ENCODE results near the gene PPFIA3.

Gene PPFIA3

GRCh38 chr19:49119411-49120324 lies at the start of gene PPFIA3:
Gene PPFIA3 (plus strand): TSS chr19:49119544. CDS start chr19:49127874, 8,330 bp downstream.
- no peak for DNase-seq (ENCODE audit: low spot score)

- DNase-seq (ENCODE audit: low spot score): no peak
Observed at GRCh38 chr19:49070416-49070815, 48.9 kb upstream of the PPFIA3 start.

- DNase-seq (ENCODE audit: low spot score): no peak
Observed at GRCh38 chr19:49071860-49072547, 47.3 kb upstream of the PPFIA3 start.

- DNase-seq (ENCODE audit: low spot score): no peak
Observed at GRCh38 chr19:49073514-49074378, 45.6 kb upstream of the PPFIA3 start.

DNA sequence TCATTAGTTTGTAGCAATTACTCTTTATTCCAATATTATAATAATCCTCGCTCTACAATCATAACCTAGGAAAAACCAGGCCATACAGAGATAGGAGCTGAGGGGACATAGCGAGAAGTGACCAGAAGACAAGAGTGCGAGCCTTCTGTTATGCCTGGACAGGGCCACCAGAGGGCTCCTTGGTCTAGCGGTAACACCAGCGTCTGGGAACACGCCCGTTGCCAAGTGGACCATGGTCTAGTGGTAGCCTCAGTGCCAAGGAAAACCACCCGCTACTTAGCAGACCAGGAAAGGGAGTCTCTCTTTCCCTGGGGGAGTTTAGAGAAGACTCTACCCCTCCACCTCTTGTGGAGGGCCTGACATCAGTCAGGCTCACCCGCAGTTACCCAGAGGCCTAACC lies 44.5 kb upstream of the PPFIA3 start:
- peak; percentile 15 for DNase-seq (ENCODE audit: low spot score)

DNA sequence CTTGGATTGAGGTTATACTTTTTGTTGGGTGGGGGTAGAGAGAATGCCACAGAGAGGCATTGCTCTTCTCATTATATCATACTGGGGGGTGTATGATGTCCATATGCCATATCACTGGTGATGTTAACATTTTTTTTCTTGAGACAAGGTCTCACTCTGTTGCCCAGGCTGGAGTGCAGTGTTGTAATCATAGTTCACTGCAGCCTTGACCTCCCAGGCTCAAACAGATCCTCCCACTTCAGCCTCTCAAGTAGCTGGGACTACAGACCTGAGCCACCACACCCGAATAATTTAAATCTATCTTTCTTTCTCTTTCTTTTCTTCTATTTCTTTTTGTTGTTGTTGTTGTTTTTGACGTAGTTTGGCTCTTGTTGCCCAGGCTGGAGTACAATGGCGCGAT lies 39.0 kb upstream of the PPFIA3 start:
- DNase-seq (ENCODE audit: low spot score): no peak

DNA sequence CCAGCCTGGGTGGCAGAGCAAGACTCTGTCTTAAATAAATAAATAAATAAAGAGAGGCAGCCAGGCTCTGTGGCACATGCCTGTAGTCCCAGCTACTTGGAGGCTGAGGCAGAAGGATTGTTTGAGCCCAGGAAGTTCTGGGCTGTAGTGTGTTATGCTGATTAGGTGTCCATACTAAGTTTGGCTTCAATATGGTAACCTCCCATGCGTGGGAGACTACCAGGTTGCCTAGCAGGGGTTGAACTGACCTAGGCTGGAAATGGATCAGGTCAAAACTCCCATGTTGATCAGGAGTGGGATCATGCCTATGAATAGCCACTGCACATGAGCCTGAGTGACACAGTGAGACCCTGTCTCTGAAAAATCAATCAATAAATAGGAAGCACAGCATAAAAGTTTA lies 38.1 kb upstream of the PPFIA3 start:
- no peak for DNase-seq (ENCODE audit: low spot score)

DNA sequence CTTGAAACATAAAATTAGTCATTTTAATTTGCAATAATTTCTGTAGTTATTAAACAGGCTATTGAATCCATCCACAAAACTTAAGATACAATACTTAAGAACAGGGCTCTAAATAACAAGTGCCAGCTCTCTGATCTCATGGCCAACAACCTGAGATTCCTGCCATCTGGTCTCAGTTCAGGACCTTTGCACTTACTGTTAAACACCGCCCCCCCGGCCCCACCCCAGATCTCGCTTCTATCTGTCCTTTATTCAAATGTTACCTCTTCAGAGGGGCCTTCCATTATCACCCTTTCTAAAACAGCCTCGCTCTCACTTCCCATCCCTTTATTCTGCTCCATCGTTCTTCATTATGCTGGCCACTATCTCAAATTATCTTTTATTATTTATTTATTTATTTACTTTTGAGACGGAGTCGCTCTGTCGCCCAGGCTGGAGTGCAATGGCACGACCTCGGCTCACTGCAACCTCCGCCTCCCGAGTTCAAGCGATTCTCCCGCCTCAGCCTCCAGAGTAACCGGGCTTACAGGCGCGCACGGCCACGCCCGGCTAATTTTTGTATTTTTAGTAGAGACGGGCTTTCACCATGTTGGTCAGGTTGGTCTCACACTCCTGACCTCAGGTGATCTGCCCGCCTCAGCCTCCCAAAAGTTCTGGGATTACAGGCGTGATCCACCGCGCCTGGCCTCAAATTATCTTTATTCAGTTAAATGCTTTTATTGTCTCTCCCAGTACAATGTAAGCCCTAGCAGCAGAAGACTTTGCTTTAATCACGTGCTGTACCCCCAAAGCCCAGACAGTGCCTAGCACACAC lies 34.9 kb upstream of the PPFIA3 start:
- DNase-seq (ENCODE audit: low spot score): no peak

- peak; percentile 100 for DNase-seq (ENCODE audit: low spot score)
Observed at GRCh38 chr19:49085020-49085867, 34.1 kb upstream of the PPFIA3 start, which contains the start of gene SNRNP70. Gene SNRNP70 (plus strand): TSS chr19:49085451. CDS start chr19:49086415, 964 bp downstream.

- no peak for DNase-seq (ENCODE audit: low spot score)
Observed at GRCh38 chr19:49085868-49086232, 33.5 kb upstream of the PPFIA3 start.

DNA sequence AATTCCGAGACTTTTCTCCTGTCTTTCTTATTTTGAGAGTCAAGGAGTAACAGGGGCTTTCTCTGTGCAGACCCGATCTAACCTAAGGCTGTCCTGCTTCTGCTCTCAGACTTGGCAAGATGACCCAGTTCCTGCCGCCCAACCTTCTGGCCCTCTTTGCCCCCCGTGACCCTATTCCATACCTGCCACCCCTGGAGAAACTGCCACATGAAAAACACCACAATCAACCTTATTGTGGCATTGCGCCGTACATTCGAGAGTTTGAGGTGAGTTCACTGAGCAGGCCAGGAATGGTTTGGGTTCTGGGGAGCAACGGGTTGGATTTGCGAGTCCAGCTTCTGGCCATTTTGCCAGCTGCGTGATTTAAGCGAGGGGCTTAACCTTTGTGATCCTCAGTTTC lies 33.0 kb upstream of the PPFIA3 start:
- no peak for DNase-seq (ENCODE audit: low spot score)

DNA sequence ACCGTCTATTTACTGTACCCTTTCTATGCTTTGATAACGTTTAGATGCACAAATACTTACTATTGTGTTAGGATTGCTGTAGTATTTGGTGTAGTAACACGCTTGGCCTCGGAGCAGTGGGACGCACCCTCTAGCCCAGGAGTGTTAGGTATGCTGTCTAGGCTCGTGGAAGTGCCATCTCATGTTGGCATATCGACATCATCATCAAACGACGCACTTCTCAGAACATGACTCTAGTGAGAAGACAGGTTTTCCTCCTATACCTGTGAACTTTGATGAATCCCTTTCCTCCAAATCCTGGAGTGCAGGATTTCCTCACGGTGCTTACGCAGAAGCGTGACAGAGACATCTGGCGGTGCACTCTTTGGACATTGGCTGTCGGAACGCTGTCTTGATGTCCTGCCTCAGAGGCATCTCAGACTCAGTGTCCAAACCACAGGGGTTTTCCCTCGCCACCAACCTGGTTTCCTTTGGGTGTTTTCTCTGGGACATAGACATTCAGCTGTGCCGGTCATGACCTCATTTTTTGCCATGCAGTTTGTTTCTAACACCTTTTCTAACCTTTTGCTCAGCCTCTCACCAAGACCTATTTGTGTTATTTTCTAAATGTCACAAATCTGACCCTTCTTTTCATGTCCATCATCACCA lies 27.8 kb upstream of the PPFIA3 start:
- DNase-seq (ENCODE audit: low spot score): no peak

DNA sequence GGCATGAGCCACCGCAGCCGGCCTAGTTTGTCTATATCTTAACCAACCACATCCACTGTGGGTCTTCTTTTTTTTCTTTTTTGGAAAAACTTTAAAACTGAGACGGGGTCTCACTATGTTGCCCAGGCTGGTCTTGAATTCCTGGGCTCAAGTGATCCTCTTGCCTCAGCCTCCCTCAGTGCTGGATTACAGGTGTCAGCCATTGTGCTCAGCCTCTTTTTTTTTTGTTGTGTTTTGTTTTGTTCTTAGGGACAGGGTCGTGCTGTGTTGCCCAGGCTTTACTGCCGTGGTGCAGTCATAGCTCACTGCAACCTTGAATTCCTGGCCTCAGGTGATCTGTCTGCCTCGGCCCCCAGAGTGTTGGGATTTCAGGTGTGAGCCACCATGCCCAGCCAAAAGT lies 26.7 kb upstream of the PPFIA3 start:
- no peak for DNase-seq (ENCODE audit: low spot score)

- no peak for DNase-seq (ENCODE audit: low spot score)
Observed at GRCh38 chr19:49094505-49095482, 24.6 kb upstream of the PPFIA3 start.

DNA sequence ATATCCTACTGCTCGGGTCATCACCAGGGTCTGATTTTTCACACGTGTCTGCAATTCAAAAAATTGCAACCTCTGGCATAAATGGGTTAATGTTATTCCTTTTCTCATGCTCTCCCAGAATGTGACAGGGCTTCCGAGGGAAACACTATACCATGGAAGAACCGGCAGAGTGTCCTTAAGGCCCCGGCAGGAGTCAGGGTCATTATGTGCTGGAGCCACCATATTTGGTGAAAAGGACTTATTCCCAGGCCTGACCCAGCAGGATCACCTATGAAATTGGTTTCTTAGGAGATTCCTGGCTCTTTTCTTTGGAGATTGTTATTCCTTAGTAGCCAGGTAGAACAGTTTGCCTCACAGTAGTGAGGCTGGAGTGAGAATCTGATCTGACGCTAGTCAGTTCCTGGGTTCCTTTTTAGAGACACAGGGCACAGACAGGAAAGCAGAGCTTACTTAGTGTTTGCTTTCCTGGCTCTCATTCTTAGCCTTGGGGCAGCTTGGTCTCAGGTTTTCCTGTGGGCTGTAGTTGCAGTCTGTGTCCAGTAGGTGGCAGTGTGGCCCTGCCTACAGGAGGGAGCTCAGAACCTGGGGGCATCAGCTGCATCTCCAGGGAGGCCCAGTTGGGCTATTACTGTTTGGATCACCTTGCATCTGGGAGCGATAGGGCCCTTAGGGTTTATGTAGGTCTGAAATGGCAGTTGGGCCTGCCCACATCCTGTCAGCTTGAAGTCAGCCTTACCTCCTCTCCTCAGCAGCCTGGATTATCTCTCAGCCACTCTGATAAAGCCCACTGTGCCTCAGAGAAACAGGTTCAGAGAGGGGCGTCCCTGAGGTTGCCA lies 21.7 kb upstream of the PPFIA3 start:
- DNase-seq (ENCODE audit: low spot score): peak; percentile 80

DNA sequence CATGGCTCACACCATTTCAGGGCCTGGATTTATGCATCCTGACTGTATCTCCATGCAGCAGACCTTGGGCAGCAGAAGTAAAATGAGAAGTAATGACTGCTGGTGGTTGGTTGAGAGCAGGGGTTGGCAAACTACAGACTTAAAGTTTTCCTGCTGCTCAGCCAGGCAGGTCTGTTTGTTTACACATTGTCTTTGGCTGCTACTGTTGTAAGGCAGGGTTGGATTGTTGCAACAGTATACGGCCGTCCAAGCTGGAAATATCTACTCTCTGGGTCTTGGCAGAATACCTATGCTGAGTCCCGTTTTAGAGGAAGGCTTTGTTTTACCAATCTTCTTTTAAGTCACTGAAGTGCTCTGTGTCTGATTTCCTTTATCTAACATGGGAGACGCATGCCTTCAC lies 20.5 kb upstream of the PPFIA3 start:
- DNase-seq (ENCODE audit: low spot score): no peak

DNA sequence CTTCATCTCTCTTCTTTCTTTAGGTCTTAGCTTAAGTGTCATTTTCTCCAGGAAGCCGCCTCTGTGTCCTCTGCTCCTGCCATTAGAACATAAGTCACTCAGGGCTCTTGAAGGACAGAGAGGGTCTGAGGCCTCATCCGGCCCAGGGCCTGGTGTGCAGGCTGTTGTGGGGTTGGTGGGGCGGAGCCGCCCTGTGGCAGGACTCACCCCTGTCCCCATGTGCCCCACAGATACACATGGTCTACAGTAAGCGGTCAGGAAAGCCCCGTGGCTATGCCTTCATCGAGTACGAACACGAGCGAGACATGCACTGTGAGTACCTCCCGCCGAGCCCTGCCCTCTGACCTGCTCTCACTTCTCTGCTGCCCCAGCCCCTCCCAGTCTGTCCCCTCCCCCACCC lies 18.2 kb upstream of the PPFIA3 start:
- no peak for DNase-seq (ENCODE audit: low spot score)

DNA sequence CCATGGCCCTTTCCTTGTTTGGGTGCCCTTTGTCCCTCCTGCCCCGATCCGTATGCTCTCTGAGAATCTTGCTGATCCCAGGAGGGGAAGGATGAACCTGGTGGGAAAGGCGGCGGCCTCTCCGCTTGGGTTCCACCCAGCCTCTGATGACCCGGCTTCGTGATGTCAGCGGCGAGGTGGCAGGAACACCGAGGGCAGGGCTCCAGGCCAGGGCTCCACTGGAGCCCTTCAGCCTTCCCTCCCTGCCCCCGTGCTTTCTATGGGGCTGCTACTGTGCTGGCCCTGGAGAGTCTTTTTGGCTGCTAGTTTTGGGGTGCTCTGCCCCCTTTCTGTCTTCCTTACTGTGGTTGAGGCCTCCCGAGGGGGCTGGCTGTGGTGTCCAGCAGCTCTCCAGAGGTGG lies 17.0 kb upstream of the PPFIA3 start:
- no peak for DNase-seq (ENCODE audit: low spot score)

Data from activated CD4-positive, alpha-beta T cell treated with anti-CD3 and anti-CD28 coated beads, Interleukin-2, Interleukin-4, amounts not matched to agents 100 ng/mL and 50 ng/mL, durations not matched to agents 16 hours and 8 hours (primary cell).